Pericardium fibroblast (primary cell): ENCODE results near the gene UBE2D2. TPM values are rescaled to one million over a fixed set of nuclear protein-coding genes. Genes with fewer than 3 reads are reported as not detected.

Experiments used
- total RNA-seq: library from RNA; depleted of rRNA; stranded (reverse); fragments of >200 nt; gene quantifications from 2 replicates; pipeline ENCODE4 v1.2.3, GENCODE V29; 2015

Gene UBE2D2
- total RNA-seq = 69.5 and 80.3 TPM in 2 replicates

GRCh38 chr5:139560752-139561654, at the start of gene UBE2D2:
Gene UBE2D2 (plus strand): TSS chr5:139561339. CDS start chr5:139561792, 453 bp downstream.

GRCh38 chr5:139648205-139649081, 87.3 kb downstream of the UBE2D2 start, which contains the start of gene CXXC5:
Gene CXXC5 (plus strand): TSS chr5:139648349. CDS start chr5:139680524, 32,175 bp downstream.

Other genes with a start within 250 kb of the UBE2D2 start
- gene PAIP2, start 219.5 kb upstream of the UBE2D2 start, total RNA-seq = 58.7 and 69.2 TPM in 2 replicates
- gene SLC23A1, start 178.0 kb upstream of the UBE2D2 start, total RNA-seq = not detected in 2 replicates
- not detected in 2 replicates for gene MZB1, start 171.4 kb upstream of the UBE2D2 start, total RNA-seq
- 1.5 and 2.2 TPM in 2 replicates for gene PROB1, start 166.2 kb upstream of the UBE2D2 start, total RNA-seq
- 4.1 and 9.4 TPM in 2 replicates for gene SPATA24, start 157.2 kb upstream of the UBE2D2 start, total RNA-seq
- 6.3 and 14.5 TPM in 2 replicates for gene DNAJC18, start 121.8 kb upstream of the UBE2D2 start, total RNA-seq
- gene ECSCR, start 98.6 kb upstream of the UBE2D2 start, total RNA-seq = 1.0 and 1.5 TPM in 2 replicates
- gene SMIM33, start 90.3 kb upstream of the UBE2D2 start, total RNA-seq = not detected in 2 replicates
- gene STING1, start 78.6 kb upstream of the UBE2D2 start, total RNA-seq = 74.2 and 127 TPM in 2 replicates
- gene CXXC5, start 87.0 kb downstream of the UBE2D2 start, total RNA-seq = 64.5 and 65.8 TPM in 2 replicates
- gene PSD2, start 234.5 kb downstream of the UBE2D2 start, total RNA-seq = under 0.01 TPM in 1 of 2 replicates, not detected in the other